HuH-7.5 (cell line): Measurements from ENCODE around the gene LDHB.
"Not testable (repeated sequence)": the region's sequence is repeated elsewhere in the genome, so short reads cannot be mapped to it uniquely, and the experiment has no call there.

ENCODE experiments used
- DNase-seq: peaks from one replicate; pipeline ENCODE4 v3.0.0; 2011; ENCODE audit warnings: low spot score

Gene LDHB

GRCh38 chr12:21657326-21658077 is at the start of gene LDHB:
Gene LDHB, minus strand, starts transcription at chr12:21657842. Its CDS starts 3,171 bp downstream, at chr12:21654671.
- DNase-seq, result no peak

GRCh38 chr12:21704847-21705246 is 47.2 kb upstream of the LDHB start:
- DNase-seq, result no peak

- no peak for DNase-seq
Measured at GRCh38 chr12:21699851-21700250, 42.2 kb upstream of the LDHB start.

- DNase-seq, result no peak
Measured at GRCh38 chr12:21697904-21698630, 40.4 kb upstream of the LDHB start.

- no peak for DNase-seq
Measured at GRCh38 chr12:21696625-21697024, 39.0 kb upstream of the LDHB start.

GRCh38 chr12:21695986-21696385 is 38.3 kb upstream of the LDHB start:
- DNase-seq, result no peak

- DNase-seq, result no peak
Measured at GRCh38 chr12:21694660-21695059, 37.0 kb upstream of the LDHB start.

- DNase-seq, result no peak
Measured at GRCh38 chr12:21691515-21691914, 33.9 kb upstream of the LDHB start.

- no peak for DNase-seq
Measured at GRCh38 chr12:21690704-21691368, 33.2 kb upstream of the LDHB start.

GRCh38 chr12:21683115-21683514 is 25.5 kb upstream of the LDHB start:
- no peak for DNase-seq

GRCh38 chr12:21678959-21679358 is 21.3 kb upstream of the LDHB start:
- DNase-seq, result no peak

GRCh38 chr12:21677622-21678277 is 20.1 kb upstream of the LDHB start:
- no peak for DNase-seq

GRCh38 chr12:21677204-21677603 is 19.6 kb upstream of the LDHB start:
- DNase-seq, result no peak

- DNase-seq, result no peak
Measured at GRCh38 chr12:21676776-21677175, 19.1 kb upstream of the LDHB start.

GRCh38 chr12:21675641-21676040 is 18.0 kb upstream of the LDHB start:
- no peak for DNase-seq

GRCh38 chr12:21675096-21675495 is 17.5 kb upstream of the LDHB start:
- no peak for DNase-seq

- DNase-seq, result not testable (repeated sequence)
Measured at GRCh38 chr12:21673830-21674552, 16.3 kb upstream of the LDHB start.

GRCh38 chr12:21672146-21672545 is 14.5 kb upstream of the LDHB start:
- no peak for DNase-seq

GRCh38 chr12:21666722-21667121 is 9.1 kb upstream of the LDHB start:
- DNase-seq, result peak; percentile 31

GRCh38 chr12:21665816-21666215 is 8.2 kb upstream of the LDHB start:
- no peak for DNase-seq

- no peak for DNase-seq
Measured at GRCh38 chr12:21662122-21662792, 4.6 kb upstream of the LDHB start.
